GM15510 (cell line): ENCODE data around the gene GLT8D2.

ENCODE experiments used
- POLR2A ChIP-seq: IDR thresholded peaks from 3 replicates; pipeline ENCODE4 v1.6.1; 2011; ENCODE audit warnings: borderline replicate concordance; ENCODE audit not compliant: insufficient read length; ENCODE audit errors: extremely low read depth

Gene GLT8D2

GRCh38 chr12:104049903-104050356 lies at the start of gene GLT8D2:
GLT8D2 (minus strand) TSS chr12:104050187; CDS start chr12:104019648, 30,539 bp downstream.
- no peak for TF ChIP-seq POLR2A

DNA sequence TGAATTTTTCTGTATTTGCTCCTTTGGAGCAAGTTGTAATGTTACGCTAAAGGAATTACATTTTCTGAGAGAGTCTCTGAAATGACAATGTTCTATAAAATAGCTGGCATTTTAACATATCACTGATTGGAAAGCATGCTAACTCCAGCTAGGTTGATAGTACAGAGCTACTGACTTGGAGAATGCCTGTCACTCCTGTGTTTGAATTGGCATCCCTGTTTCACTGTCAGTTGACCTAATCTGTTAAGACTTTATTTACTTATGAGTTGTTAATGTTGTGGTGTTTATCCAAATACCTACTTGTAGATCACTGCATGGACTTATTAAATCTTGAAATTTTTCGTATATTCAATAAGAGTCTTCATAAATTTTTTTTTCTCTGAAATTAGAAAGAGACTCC lies 48.0 kb upstream of the GLT8D2 start:
- no peak for TF ChIP-seq POLR2A

DNA sequence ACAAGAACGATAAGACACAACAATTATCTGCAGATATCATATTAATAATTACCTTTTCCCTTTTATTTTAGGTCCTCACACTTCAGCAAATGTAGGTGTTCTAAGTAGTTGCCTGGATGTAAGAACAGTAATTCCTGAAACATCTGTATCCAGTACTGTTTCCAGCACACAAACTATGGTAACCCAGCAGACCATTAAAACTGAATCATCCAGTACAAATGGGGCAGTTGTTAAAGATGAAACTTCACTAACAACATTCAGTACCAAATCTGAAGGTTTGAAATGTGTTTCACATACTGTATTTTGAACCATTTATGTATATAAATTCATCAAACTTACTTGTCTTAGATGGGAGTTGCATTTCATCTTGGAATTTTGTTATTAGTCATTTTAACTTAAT lies 45.3 kb upstream of the GLT8D2 start:
- no peak for TF ChIP-seq POLR2A

DNA sequence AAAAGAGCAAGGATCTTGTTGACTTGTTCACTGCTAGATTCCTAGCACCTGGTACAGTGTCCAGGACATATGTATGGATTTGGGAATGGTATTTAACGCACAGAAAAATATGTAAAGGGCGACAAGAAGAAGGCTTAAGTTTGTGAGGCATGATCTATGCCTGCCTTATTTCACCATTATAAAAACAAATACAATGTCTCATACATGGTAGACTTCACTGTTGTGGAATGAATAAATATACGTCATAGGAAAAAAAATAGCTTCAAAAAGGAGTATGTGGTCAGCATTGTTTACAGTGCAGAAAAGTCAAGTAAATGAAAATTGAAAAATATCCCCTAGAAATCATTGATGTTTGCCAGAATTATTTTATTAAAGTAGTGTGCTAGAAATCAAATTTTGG lies 44.3 kb upstream of the GLT8D2 start:
- no peak for TF ChIP-seq POLR2A

GRCh38 chr12:104091136-104091535 lies 41.1 kb upstream of the GLT8D2 start:
- TF ChIP-seq POLR2A = no peak

DNA sequence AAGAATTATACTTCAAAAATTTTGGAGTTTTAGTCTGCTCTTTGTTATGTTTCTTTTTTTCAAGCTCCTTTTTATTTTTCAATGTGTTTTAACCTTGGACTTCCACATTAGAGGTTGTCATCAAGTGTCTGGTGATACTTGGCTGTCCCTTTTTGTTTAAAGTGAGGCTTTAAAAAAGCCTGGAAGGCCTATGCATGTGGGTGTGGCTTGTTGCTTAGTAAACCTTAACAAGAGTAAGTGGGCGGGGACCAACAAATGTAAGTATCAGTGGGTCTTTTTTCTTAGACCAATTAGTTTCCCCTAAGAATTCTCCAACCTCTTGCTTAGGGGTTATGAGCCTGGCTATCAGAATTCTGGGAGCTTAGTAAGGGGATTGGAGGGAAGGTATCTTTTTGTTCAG lies 40.7 kb upstream of the GLT8D2 start:
- TF ChIP-seq POLR2A = no peak

DNA sequence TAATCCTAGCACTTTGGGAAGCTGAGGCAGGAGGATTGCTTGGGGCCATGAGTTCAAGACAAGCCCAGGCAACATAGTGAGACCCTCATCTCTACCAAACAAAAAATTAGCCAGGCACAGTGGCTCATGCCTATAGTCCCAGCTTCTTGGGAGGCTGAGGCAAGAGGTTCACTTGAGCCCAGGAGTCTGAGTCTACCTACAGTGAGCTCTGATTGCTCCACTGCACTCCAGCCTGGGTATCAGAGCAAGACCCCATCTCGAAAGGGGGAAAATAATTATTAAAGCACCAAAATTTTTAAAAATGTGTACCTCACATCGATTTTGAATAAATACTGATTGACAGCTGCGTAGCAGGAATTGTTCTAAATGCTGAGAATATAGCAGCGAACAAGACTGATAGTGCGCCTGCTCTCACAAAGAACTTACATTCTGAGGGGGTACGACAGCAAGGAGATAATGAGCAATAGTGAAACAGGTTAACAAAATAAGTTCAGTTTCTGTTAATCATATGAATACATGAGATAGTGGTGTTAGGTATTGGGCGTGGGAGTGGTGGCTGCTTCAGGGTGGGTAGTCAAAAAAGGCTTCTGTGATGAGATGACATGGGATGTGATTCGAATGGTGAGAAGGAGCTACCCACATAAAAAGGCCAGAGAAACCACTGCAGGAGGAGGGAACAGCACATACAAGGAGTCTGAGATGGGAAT lies 33.9 kb upstream of the GLT8D2 start:
- TF ChIP-seq POLR2A = no peak

DNA sequence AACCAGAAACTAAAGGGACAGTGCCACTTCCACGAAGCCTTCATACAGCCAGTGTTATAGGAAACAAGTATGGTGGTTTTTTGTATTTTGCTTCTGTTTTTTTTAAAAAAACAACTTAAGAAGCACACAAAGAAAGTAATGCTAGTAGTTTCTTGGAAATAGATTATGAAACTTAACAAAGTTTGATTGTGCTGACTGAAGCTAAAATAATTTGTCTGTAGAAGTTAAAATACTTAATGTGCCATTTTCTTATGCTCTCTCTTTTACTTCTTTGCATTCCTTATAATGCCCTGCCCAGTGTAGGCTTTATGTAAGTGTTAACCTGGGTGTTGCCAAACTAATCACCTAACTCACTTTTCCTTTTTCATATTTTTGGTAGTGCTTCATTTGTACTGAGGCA lies 30.8 kb upstream of the GLT8D2 start:
- no peak for TF ChIP-seq POLR2A

- TF ChIP-seq POLR2A = no peak
Observed at GRCh38 chr12:104079024-104079423, 29.0 kb upstream of the GLT8D2 start.

DNA sequence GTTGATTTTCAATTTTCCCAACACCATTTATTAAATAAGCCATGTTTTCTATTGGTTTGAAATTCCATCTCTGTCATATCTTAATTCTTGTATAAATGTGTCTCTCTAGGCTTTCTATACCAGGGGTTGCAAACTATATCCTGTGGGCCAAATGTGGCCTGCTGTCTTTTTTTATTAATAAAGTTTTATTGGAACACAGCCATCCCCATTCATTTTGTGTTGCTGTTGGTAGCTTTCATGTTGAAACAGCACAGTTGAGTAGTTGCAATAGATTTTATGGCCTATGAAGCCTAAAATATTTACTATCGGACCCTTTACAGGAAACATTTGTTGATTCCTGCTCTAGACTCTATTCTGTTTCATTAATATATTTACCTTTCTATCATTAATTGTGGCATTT lies 23.7 kb upstream of the GLT8D2 start:
- no peak for TF ChIP-seq POLR2A

- TF ChIP-seq POLR2A = no peak
Observed at GRCh38 chr12:104072099-104072498, 22.1 kb upstream of the GLT8D2 start.

GRCh38 chr12:104064842-104065427 lies 14.9 kb upstream of the GLT8D2 start:
- no peak for TF ChIP-seq POLR2A

DNA sequence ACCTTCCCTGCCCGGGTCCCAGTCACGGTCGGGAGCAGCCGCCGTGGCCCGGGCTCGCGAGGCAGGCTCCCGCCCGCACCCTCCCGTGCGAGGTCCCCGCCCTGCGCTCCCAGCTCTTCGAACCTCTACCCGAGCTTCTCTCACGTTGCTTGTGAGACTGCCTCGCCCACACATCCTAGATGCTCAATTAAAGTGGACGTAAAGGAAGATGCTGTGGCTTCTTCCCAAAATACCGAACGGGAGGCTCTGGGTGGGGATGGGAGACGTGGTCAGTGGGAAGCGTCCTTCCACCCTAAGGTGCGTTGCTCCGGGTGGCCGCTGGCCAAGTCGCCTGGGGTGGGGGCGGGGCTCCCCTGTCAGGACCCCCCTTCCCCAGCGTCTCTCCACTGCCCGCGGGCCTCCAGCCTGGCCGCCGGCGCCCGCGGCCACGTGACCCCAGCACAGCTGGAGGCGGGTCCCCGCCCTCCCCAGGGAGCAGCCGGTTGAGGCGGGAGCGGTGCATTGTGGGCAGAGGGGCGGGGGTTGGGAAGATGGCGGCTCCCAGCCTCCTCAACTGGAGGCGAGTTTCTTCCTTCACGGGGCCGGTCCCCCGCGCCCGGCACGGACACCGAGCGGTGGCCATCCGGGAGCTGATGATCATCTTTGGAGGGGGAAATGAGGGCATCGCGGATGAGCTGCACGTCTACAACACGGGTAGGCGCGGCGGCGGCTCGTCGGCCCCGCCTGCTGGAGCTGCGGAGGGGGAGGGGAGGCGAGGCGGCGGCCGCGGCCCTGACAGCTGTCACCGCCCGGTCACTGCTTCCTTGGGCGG lies 14.2 kb upstream of the GLT8D2 start, which contains the start of gene HCFC2:
Gene HCFC2 (plus strand): TSS at position 501 of the 811 bp plus-strand sequence. CDS start 30 bp downstream, at position 531.
- TF ChIP-seq POLR2A = peak; percentile 53

DNA sequence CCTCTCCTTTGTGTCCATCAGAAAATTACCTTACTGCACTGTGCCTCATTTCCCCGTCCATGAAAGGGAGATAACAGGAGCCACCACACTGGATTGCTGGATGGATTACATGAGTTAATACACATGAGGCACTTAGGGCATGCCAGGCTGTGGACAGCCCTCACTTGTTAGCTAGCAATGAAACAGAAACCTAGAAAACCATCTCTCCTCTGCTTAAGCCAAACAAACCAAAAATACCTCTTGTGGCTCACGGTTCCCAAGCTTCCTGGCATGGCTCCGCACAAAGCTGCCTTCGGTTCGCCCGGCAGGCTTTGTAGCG lies 13.7 kb upstream of the GLT8D2 start:
- TF ChIP-seq POLR2A = no peak

DNA sequence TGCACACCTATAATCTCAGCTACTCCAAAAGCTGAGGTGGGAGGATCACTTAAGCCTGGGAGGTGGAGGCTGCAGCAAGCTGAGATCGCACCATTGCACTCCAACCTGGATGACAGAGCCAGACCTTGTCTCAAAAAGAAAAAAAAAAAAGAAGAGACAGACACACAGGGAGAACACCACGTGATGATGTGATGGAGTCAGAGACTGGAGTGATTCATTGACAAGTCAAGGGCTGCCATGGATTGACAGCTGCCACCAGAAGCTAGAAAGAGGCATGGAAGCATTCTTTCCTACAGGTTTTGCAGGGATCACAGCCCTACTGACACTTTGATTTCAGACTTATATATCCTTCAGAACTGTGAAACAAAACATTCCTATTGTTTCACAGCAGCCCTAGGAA lies 10.8 kb upstream of the GLT8D2 start:
- no peak for TF ChIP-seq POLR2A
